Measurements from ENCODE around the gene GGA3.

- TF ChIP-seq CTCF (IDR thresholded peaks at IDR 0.05; ENCODE audit: low read depth, low read length, missing input control) (no peak), MAX (IDR thresholded peaks at IDR 0.05) (no peak), YY1 (IDR thresholded peaks at IDR 0.05) (no peak), JUND (IDR thresholded peaks at IDR 0.05) (no peak), SP1 (IDR thresholded peaks at IDR 0.05) (no peak), RAD21 (IDR thresholded peaks at IDR 0.05) (no peak), EGR1 (IDR thresholded peaks at IDR 0.05; ENCODE audit: low read depth in 2 of 2) (no peak), TAF1 (conservative IDR thresholded peaks at IDR 0.05) (no peak), REST (IDR thresholded peaks at IDR 0.05) (no peak)
Observed at GRCh38 chr17:75241996-75242460, 19.4 kb downstream of the GGA3 start.

Measured in liver (tissue), 3 donors.